Measurements from ENCODE around the gene CASP10. TPM values are rescaled to one million over a fixed set of nuclear protein-coding genes. Genes with fewer than 3 reads are reported as not detected.

CASP10 gene
- polyA plus RNA-seq, 1 of the 3 experiments (the other 2 are of a cell fraction) = 0.12 TPM

DNA sequence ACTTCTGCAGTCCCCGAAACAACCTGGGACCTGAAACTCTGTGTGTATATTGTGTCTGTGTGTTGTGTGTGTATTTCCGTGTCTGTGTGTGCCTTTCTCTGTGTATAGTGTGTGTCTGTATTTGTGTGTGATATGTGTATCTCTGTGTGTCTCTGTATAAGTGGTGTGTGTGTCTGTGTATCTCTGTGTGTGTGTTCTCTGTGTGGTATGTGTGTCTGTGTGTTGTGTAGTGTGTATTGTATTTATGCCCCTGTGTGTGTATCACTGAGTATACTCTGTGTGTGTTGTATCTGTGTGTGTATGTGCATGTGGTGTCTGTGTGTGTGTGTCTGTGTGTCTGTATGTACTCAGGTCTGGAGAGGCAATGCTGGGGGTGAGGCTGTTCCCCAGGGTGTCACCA lies 89.0 kb downstream of the CASP10 start:
- TF ChIP-seq RAD21 (IDR thresholded peaks at IDR 0.05; ENCODE audit: low read length) (no peak), USF2 (IDR thresholded peaks at IDR 0.05; ENCODE audit: borderline replicate concordance, low read depth, low read length) (no peak), RCOR1 (IDR thresholded peaks at IDR 0.05; ENCODE audit: low read length) (no peak), ZBTB33 (IDR thresholded peaks at IDR 0.05; ENCODE audit: borderline replicate concordance, low read depth) (no peak), CTCF (IDR thresholded peaks at IDR 0.05) (no peak), ELF1 (IDR thresholded peaks at IDR 0.05) (no peak), EP300 (IDR thresholded peaks at IDR 0.05; ENCODE audit: borderline replicate concordance in 1 of 2, low read depth in 1 of 2, low read length in 1 of 2) (no peak), RFX5 (IDR thresholded peaks at IDR 0.05; ENCODE audit: low read length) (no peak), FOXM1 (IDR thresholded peaks at IDR 0.05; ENCODE audit: low read depth) (no peak), EZH2phosphoT487 (IDR thresholded peaks at IDR 0.05; ENCODE audit: borderline replicate concordance, low read depth) (no peak), SMC3 (IDR thresholded peaks at IDR 0.05; ENCODE audit: low read depth, low read length) (no peak), POLR2AphosphoS5 (IDR thresholded peaks at IDR 0.05; ENCODE audit: low read depth, low read length) (no peak), YY1 (IDR thresholded peaks at IDR 0.05; ENCODE audit: low read depth) (no peak)
- TF ChIP-seq, protein P1, sequence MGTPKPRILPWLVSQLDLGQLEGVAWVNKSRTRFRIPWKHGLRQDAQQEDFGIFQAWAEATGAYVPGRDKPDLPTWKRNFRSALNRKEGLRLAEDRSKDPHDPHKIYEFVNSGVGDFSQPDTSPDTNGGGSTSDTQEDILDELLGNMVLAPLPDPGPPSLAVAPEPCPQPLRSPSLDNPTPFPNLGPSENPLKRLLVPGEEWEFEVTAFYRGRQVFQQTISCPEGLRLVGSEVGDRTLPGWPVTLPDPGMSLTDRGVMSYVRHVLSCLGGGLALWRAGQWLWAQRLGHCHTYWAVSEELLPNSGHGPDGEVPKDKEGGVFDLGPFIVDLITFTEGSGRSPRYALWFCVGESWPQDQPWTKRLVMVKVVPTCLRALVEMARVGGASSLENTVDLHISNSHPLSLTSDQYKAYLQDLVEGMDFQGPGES (IDR thresholded peaks at IDR 0.05; ENCODE audit: low read depth, low read length) = no peak
- Histone ChIP-seq H3K9ac (no peak overlapping the region), H3K9me3 (no peaks in the 10 kb centered on the region), H3F3A (replicated peaks; ENCODE audit: insufficient read depth) (no peaks in the 10 kb centered on the region), H3K27ac (ENCODE audit: low read depth in 2 of 2, low read length in 1 of 2) (no peak overlapping the region), H3K4me1 (ENCODE audit: control insufficient read depth in 1 of 2, insufficient read depth in 2 of 2, low read depth in 1 of 2, low read length in 1 of 2) (no peaks in the 10 kb centered on the region), H3K27me3 (ENCODE audit: insufficient read depth) (no peaks in the 10 kb centered on the region), H4K20me1 (ENCODE audit: insufficient read depth) (no peaks in the 10 kb centered on the region), H3K36me3 (replicated peaks in 1 of 2; ENCODE audit: control insufficient read depth in 1 of 2, insufficient read depth in 2 of 2, low read length in 1 of 2) (peaks cover 11 to 32% of the 10 kb centered on the region in 2 experiments), H3K4me2 (no peak overlapping the region), H3K9me2 (no peaks in the 10 kb centered on the region), H3K4me3 (ENCODE audit: low read depth in 2 of 2, low read length in 1 of 2) (no peak overlapping the region), H2AFZ (ENCODE audit: low read depth) (no peak overlapping the region), H3K79me2 (ENCODE audit: insufficient read depth) (no peaks in the 10 kb centered on the region)
- no peak for DNase-seq
- 83% methylated on average over 2 of the region's 2 CpGs for WGBS (ENCODE audit: low lambda C conversion rate)
- POLR2A ChIA-PET = no interaction called here
- CTCF ChIA-PET = no interaction called here

Data from SK-N-SH (cell line).